A673 (cell line): ENCODE measurements around the gene TTLL10. TPM values are rescaled to one million over a fixed set of nuclear protein-coding genes. Genes with fewer than 3 reads are reported as not detected.

Experiments used
- BruUV-seq: library from RNA; stranded (reverse); fragments of 400-500 nt; replicated peaks from 2 replicates; lab custom pipeline; 2021; lab: Mats Ljungman, UMichigan
- CTCF ChIA-PET: fragments of 300-600 bp; sonication (Branson Sonifier 250); formaldehyde crosslinking; loops from one replicate; lab custom pipeline; 2022; ENCODE audit warnings: antibody characterized with exemption; lab: Charles Lee
- POLR2A ChIA-PET: fragments of 300-600 bp; sonication (Branson Sonifier 250); formaldehyde crosslinking; loops from one replicate; lab custom pipeline; 2022; ENCODE audit warnings: antibody characterized with exemption; ENCODE audit not compliant: low non-redundant PET; lab: Charles Lee
- DNase-seq: peaks from one replicate; pipeline ENCODE4 v3.0.0-alpha.2; 2015; ENCODE audit warnings: low spot score
- H3K27ac ChIP-seq: fragments of 200-600 bp; sonication (generic); 2 replicates; pipeline ENCODE4 v1.5.1; 2016; ENCODE audit warnings: mixed run types, low read depth, mild to moderate bottlenecking, mixed read lengths, antibody characterized with exemption, low read length; ENCODE audit not compliant: poor library complexity, severe bottlenecking
- H3K27me3 ChIP-seq: fragments of 200-600 bp; sonication (generic); replicated peaks from 2 replicates; pipeline ENCODE4 v1.6.1; 2017; ENCODE audit warnings: mixed run types, low read depth, mild to moderate bottlenecking, mixed read lengths, antibody characterized with exemption, low read length; ENCODE audit not compliant: insufficient read depth, poor library complexity
- H3K36me3 ChIP-seq: fragments of 200-600 bp; sonication (generic); 2 replicates; pipeline ENCODE4 v1.6.1; 2016; ENCODE audit warnings: mixed run types, mild to moderate bottlenecking, mixed read lengths, antibody characterized with exemption, low read length; ENCODE audit not compliant: insufficient read depth, poor library complexity, severe bottlenecking
- H3K4me1 ChIP-seq: fragments of 200-600 bp; sonication (generic); 2 replicates; pipeline ENCODE4 v1.6.1; 2017; ENCODE audit warnings: mixed run types, mild to moderate bottlenecking, mixed read lengths, antibody characterized with exemption, low read length; ENCODE audit not compliant: insufficient read depth, poor library complexity, severe bottlenecking
- H3K4me3 ChIP-seq: fragments of 200-600 bp; sonication (generic); 2 replicates; pipeline ENCODE4 v1.5.1; 2016; ENCODE audit warnings: low read depth, mixed run types, mild to moderate bottlenecking, mixed read lengths, low read length; ENCODE audit not compliant: poor library complexity, severe bottlenecking
- H3K9me3 ChIP-seq: fragments of 200-600 bp; sonication (generic); 2 replicates; pipeline ENCODE4 v1.6.1; 2016; ENCODE audit warnings: mixed run types, low read depth, mild to moderate bottlenecking, mixed read lengths, antibody characterized with exemption, low read length; ENCODE audit not compliant: poor library complexity, severe bottlenecking
- CTCF ChIP-seq: fragments of 300-800, 200-600 bp; sonication (generic); conservative IDR thresholded peaks from 2 replicates; pipeline ENCODE4 v1.5.1; 2017; ENCODE audit warnings: low read depth, mild to moderate bottlenecking, antibody characterized with exemption, low read length, moderate library complexity, mixed read lengths
- EZH2 ChIP-seq: fragments of 200-600 bp; sonication (generic); IDR thresholded peaks from 2 replicates; pipeline ENCODE4 v1.6.1; 2017; ENCODE audit warnings: borderline replicate concordance, low read depth, mild to moderate bottlenecking, mixed read lengths, antibody characterized with exemption, low read length; ENCODE audit not compliant: poor library complexity, severe bottlenecking
- intact Hi-C: fragments of 100-400 bp; cut with micrococcal nuclease; formaldehyde crosslinking; loops from one replicate; pipeline ENCODE4 v1.10.0; 2022; ENCODE audit not compliant: unreplicated experiment
- total RNA-seq: library from RNA; stranded (reverse); gene quantifications from 2 replicates; pipeline ENCODE4 v1.2.3, GENCODE V29; 2021

TTLL10 gene
- total RNA-seq, 1 experiment from 2014 or later: not detected

GRCh38 chr1:1215080-1215676, 41.5 kb downstream of the TTLL10 start:
- H3K9me3 ChIP-seq: no peaks in the 10 kb centered on the region
- intact Hi-C loops: loop anchor here (5.0 kb wide), 1 partner anchor 43 kb away; the partner anchor contains the start of gene TTLL10
- H3K27me3 ChIP-seq: no peaks in the 10 kb centered on the region
- H3K4me1 ChIP-seq: peaks cover 18% of the 10 kb centered on the region
- H3K4me3 ChIP-seq: no peak overlapping the region
- no peak for DNase-seq
- no peak overlapping the region for H3K27ac ChIP-seq
- BruUV-seq: no TSS peak
- ChIA-PET CTCF (no interaction called here), POLR2A (no interaction called here)
- TF ChIP-seq CTCF (no peak), EZH2 (no peak)
- H3K36me3 ChIP-seq: peaks cover 20% of the 10 kb centered on the region

- Histone ChIP-seq H3K4me3 (no peak overlapping the region), H3K27me3 (no peaks in the 10 kb centered on the region), H3K4me1 (peaks cover 18% of the 10 kb centered on the region), H3K27ac (no peak overlapping the region), H3K9me3 (no peaks in the 10 kb centered on the region), H3K36me3 (peaks cover 20% of the 10 kb centered on the region)
- ChIA-PET POLR2A (no interaction called here), CTCF (no interaction called here)
- no TSS peak for BruUV-seq
- no peak for DNase-seq
- intact Hi-C loops: loop anchor here (5.0 kb wide), 1 partner anchor 44 kb away; the partner anchor contains the start of gene TTLL10
- TF ChIP-seq EZH2 (no peak), CTCF (no peak)
Observed at GRCh38 chr1:1215881-1216605, 42.4 kb downstream of the TTLL10 start.

DNA sequence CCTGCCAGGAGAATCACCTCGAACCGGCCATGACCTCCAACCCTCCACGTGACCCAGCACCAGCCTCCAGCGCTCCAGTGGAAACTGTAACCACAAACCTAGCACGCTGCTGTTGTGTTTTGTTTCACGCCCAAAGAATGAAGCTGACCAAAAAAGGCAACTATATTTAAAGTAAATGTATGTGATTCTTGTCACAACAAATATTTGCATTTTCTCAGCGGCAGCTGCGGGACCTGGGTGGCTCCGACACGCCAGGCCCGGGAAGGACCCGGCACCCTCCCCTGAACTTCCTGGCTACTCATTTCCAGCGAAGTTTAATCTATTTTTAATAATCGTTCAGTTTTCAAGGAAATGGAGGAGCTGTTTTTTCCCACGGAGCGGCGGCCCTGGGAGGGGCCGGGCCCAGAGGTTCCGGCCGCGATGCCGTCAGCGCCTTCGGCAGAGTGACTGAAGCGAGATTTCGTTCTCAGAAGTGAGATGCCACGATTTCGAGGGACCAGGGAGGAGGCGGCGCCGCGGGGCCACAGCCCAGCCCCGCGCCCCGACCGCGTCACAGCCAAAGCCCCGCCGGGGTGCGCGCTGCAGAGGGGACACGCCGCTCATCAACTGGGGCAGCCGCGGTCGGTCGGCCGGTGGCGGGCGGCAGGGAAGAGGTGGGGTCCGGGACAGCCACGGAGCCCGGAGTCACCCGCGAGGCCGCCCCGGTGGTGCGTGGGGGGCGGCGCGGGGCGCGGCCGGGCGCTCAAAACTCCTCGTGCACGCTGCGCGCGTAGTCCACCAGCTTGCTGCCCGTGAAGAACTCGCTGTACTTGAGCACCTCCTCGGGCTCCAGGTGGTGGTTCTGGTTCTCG, 43.3 kb downstream of the TTLL10 start:
- CTCF ChIA-PET: no interaction called here
- Histone ChIP-seq H3K4me3 (no peak overlapping the region), H3K27me3 (no peaks in the 10 kb centered on the region), H3K36me3 (peaks cover 25% of the 10 kb centered on the region), H3K4me1 (peaks cover 18% of the 10 kb centered on the region), H3K27ac (no peak overlapping the region), H3K9me3 (no peaks in the 10 kb centered on the region)
- DNase-seq: no peak
- TF ChIP-seq CTCF (no peak), EZH2 (no peak)
- intact Hi-C loops: loop anchor here (5.0 kb wide), 1 partner anchor 45 kb away; the partner anchor contains the start of gene TTLL10
- BruUV-seq: TSS peak; percentile 91
- POLR2A ChIA-PET: no interaction called here
